Breast epithelium (tissue), 4 donors: ENCODE data around the gene AHDC1. TPM values are rescaled to one million over a fixed set of nuclear protein-coding genes. Genes with fewer than 3 reads are reported as not detected.

Source experiments
- DNase-seq, 2 donors: peaks; one replicate each; pipeline ENCODE4 v3.0.0-alpha.2; 2019; ENCODE audit warnings: low spot score in 2 of 2
- H3K27ac ChIP-seq, 2 donors: fragments of 200-600 bp; sonication (generic) in 1 of 2; one replicate each; pipeline ENCODE4 v1.5.1; 2016 to 2019; ENCODE audit warnings: mild to moderate bottlenecking in 1 of 2
- H3K27me3 ChIP-seq, 2 donors: fragments of 200-600 bp; sonication (generic) in 1 of 2; one replicate each; pipeline versions ENCODE4 v1.5.1 to v1.6.0; 2017 to 2019; ENCODE audit warnings: control low read depth in 1 of 2, mild to moderate bottlenecking in 1 of 2
- H3K36me3 ChIP-seq: fragments of 200-600 bp; one replicate; pipeline ENCODE4 v1.5.1; 2019
- H3K4me1 ChIP-seq, 2 donors: fragments of 200-600 bp; sonication (generic); one replicate each; pipeline ENCODE4 v1.5.1; 2016 to 2019; ENCODE audit warnings: control low read depth in 1 of 2
- H3K4me3 ChIP-seq, 3 donors: fragments of 200-600 bp; sonication (generic); 1 replicate in 2 of 3; 2 replicates in 1 of 3; pipeline ENCODE4 v1.5.1; 2016 to 2019; ENCODE audit warnings: mild to moderate bottlenecking in 3 of 3, moderate library complexity in 2 of 3
- H3K9me3 ChIP-seq, 2 donors: fragments of 200-600 bp; sonication (generic) in 1 of 2; one replicate each; pipeline ENCODE4 v1.5.1; 2016 to 2019; ENCODE audit warnings: control low read depth in 1 of 2
- POLR2A ChIP-seq: fragments of 450-650 bp; IDR thresholded peaks from one replicate; pipeline ENCODE4 v1.6.1; 2016; ENCODE audit warnings: antibody characterized with exemption, mild to moderate bottlenecking, moderate library complexity
- POLR2AphosphoS5 ChIP-seq, 3 donors: sonication (generic); formaldehyde crosslinking; IDR thresholded peaks; one replicate each; pipeline ENCODE4 v1.6.1; 2017; ENCODE audit warnings: antibody characterized with exemption in 3 of 3
- intact Hi-C: fragments of 100-400 bp; cut with DNase I; formaldehyde crosslinking; loops from one replicate; pipeline ENCODE4 v1.15.1; 2023; ENCODE audit warnings: low total_unique reads
- total RNA-seq, 3 donors: library from RNA; depleted of rRNA; stranded (reverse); fragments of >200 nt; gene quantifications; one replicate each; pipeline ENCODE4 v1.1.0, GENCODE V29; 2016
- TF ChIP-seq, protein P1 (sequence below), 3 donors: fragments of 450-650 bp; IDR thresholded peaks; one replicate each; pipeline ENCODE4 v1.5.1; 2016 to 2017; ENCODE audit warnings: antibody characterized with exemption in 3 of 3, mild to moderate bottlenecking in 3 of 3, moderate library complexity in 3 of 3

AHDC1 gene
- total RNA-seq = 10 to 100 TPM; 10.7 to 17.1 (median 15.4) TPM

DNA sequence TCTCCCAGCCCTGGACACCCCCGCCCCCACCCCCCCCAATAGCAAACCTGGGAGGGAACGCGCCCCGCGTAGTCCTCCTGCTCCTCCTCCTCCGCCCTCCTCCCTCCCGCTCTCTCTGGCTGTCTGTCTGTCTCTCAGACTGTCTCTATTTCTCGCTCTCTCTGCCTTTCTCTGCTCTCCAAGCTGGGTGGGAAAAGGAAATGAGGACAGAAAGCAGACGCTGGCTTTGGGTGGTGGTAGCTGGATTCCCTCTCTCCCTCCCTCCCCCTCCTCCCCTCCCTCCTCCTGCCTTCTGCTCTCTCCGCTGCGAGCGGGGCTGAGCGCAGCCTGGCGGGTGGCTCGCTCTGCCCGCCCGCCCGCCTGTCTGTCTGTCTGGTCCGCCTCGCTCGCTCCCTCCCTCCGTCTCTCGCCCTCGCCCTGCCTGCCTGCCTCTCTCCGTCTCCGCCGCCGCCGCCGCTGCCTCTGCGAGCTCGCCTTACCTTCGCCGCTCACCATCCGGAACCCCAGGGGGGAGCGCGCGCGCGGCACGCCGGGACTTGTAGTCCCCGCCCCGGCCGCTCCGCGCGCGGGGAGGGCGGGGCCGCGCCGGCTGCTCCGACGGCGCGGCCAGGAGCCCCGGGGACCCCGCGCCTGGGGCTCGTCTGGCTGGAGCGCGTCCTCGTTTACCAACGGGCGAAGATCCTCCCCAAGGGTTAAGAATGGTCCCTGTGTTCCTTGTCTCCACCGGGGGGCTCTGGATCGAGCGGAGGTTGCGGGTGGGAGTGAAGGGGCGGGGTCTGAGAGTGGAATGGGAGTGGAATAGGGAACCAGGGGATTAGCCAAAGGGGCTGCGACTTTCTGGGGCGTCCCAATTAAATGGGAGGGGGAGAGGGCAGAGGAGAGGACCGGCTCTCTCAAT lies at the start of gene AHDC1:
Gene AHDC1, minus strand, starts transcription at position 464 of the 898 bp plus-strand sequence. CDS start 52,029 bp downstream, outside the sequence.
- intact Hi-C loops = loop anchor here (5.0 to 10.0 kb wide), 2 partner anchors 47 to 209 kb away; partner anchors contain the start of gene GPR3

GRCh38 chr1:27652111-27652864 lies 48.3 kb upstream of the AHDC1 start:
- Histone ChIP-seq H3K4me1 (peaks cover 4 to 7% of the 10 kb centered on the region in 2 donors), H3K9me3 (no peaks in the 10 kb centered on the region), H3K27me3 (no peaks in the 10 kb centered on the region), H3K27ac (no peak overlapping the region), H3K36me3 (no peaks in the 10 kb centered on the region), H3K4me3 (no peak overlapping the region)
- no peak for DNase-seq
- TF ChIP-seq POLR2AphosphoS5 (IDR thresholded peaks at IDR 0.05) = no peak
- intact Hi-C loops = no loop called here

More for the DNA sequence above, at the start of gene AHDC1:
- H3K4me3 ChIP-seq = peak within 1 kb of the TSS; percentile 92 to 100 (median 95)
- H3K9me3 ChIP-seq = no peaks in the 10 kb centered on the region
- H3K36me3 ChIP-seq = no peaks in the 10 kb centered on the region
- peak; percentile 93 to 94 for DNase-seq
- peaks cover 18 to 23% of the 10 kb centered on the region in 2 donors for H3K4me1 ChIP-seq
- TF ChIP-seq, protein P1, sequence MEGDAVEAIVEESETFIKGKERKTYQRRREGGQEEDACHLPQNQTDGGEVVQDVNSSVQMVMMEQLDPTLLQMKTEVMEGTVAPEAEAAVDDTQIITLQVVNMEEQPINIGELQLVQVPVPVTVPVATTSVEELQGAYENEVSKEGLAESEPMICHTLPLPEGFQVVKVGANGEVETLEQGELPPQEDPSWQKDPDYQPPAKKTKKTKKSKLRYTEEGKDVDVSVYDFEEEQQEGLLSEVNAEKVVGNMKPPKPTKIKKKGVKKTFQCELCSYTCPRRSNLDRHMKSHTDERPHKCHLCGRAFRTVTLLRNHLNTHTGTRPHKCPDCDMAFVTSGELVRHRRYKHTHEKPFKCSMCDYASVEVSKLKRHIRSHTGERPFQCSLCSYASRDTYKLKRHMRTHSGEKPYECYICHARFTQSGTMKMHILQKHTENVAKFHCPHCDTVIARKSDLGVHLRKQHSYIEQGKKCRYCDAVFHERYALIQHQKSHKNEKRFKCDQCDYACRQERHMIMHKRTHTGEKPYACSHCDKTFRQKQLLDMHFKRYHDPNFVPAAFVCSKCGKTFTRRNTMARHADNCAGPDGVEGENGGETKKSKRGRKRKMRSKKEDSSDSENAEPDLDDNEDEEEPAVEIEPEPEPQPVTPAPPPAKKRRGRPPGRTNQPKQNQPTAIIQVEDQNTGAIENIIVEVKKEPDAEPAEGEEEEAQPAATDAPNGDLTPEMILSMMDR (IDR thresholded peaks at IDR 0.05) = peak in 1 of 3 donors; percentile 42
- peak; percentile 83 to 96 (median 89) for TF ChIP-seq POLR2AphosphoS5 (IDR thresholded peaks at IDR 0.05)
- peak; percentile 75 for TF ChIP-seq POLR2A
- H3K27ac ChIP-seq = peak within 1 kb of the TSS; percentile 94 to 97
- no peaks in the 10 kb centered on the region for H3K27me3 ChIP-seq

DNA sequence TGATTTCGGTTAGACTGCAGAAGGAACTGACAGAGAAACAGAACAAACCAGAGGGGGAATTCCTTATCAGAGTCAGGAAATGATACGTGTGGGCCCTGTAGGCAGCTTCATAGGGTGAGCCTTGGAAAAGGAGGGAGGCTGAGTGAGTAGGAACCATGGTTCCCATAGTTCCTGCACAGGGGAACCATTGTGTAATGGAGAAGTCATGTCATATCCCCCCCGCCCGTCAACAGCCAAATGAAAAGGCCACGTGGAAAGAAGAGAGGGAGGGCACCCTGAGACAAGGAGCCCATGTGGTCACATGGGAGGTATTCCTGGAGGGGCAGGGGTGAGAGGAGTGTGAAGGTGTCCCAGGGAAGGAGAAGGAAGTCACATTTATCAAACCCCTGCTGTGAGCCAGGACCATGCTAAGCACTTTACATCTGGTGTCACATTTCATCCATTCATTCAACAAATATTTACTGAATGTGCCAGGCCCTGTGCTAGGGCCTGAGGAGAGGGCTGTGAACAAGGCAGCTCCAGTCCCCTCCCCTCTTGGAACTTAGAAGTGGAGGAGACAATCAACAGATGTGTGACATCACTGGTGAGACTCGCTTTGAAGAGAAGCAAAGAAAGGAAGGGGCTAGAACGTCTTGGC lies 46.7 kb upstream of the AHDC1 start:
- Histone ChIP-seq H3K36me3 (no peaks in the 10 kb centered on the region), H3K27me3 (no peaks in the 10 kb centered on the region), H3K4me3 (no peak overlapping the region), H3K9me3 (no peaks in the 10 kb centered on the region), H3K4me1 (peaks cover 2 to 5% of the 10 kb centered on the region in 2 donors), H3K27ac (peak overlapping the region in 1 of 2 donors; percentile 33)
- intact Hi-C loops = no loop called here
- TF ChIP-seq POLR2A (no peak), POLR2AphosphoS5 (IDR thresholded peaks at IDR 0.05) (no peak)
- TF ChIP-seq, protein P1 (IDR thresholded peaks at IDR 0.05) = no peak
- no peak for DNase-seq

GRCh38 chr1:27650171-27650538 lies 46.2 kb upstream of the AHDC1 start:
- H3K27ac ChIP-seq = peak overlapping the region in 1 of 2 donors; percentile 1
- TF ChIP-seq, protein P1 (IDR thresholded peaks at IDR 0.05) = no peak
- TF ChIP-seq POLR2AphosphoS5 (IDR thresholded peaks at IDR 0.05) = no peak
- DNase-seq = no peak

GRCh38 chr1:27649306-27649635 lies 45.3 kb upstream of the AHDC1 start:
- Histone ChIP-seq H3K4me1 (no peaks in the 10 kb centered on the region), H3K27ac (no peak overlapping the region), H3K27me3 (no peaks in the 10 kb centered on the region), H3K4me3 (no peak overlapping the region), H3K36me3 (no peaks in the 10 kb centered on the region), H3K9me3 (no peaks in the 10 kb centered on the region)
- intact Hi-C loops = no loop called here
- TF ChIP-seq, protein P1 (IDR thresholded peaks at IDR 0.05) = no peak
- TF ChIP-seq POLR2AphosphoS5 (IDR thresholded peaks at IDR 0.05) = no peak
- no peak for TF ChIP-seq POLR2A
- DNase-seq = no peak

More at GRCh38 chr1:27650171-27650538, 46.2 kb upstream of the AHDC1 start:
- no peaks in the 10 kb centered on the region for H3K9me3 ChIP-seq
- H3K36me3 ChIP-seq = no peaks in the 10 kb centered on the region
- no peaks in the 10 kb centered on the region for H3K27me3 ChIP-seq
- intact Hi-C loops = no loop called here
- H3K4me3 ChIP-seq = no peak overlapping the region
- peaks cover 0 to under 1% of the 10 kb centered on the region in 2 donors for H3K4me1 ChIP-seq
